ENCODE data around the gene DYSF. TPM values are rescaled to one million over a fixed set of nuclear protein-coding genes. Genes with fewer than 3 reads are reported as not detected.

The DYSF gene
- total RNA-seq, 1 experiment from 2014 or later: 0.31 TPM

GRCh38 chr2:71589763-71590162, 136.4 kb downstream of the DYSF start:
- POLR2A ChIA-PET: interaction anchor here (0.5 to 0.6 kb wide), 2 partner anchors 1164 to 1702 kb away, joined by 3 read pairs; no protein-coding TSS in a partner anchor
- ATAC-seq: no peak

DNA sequence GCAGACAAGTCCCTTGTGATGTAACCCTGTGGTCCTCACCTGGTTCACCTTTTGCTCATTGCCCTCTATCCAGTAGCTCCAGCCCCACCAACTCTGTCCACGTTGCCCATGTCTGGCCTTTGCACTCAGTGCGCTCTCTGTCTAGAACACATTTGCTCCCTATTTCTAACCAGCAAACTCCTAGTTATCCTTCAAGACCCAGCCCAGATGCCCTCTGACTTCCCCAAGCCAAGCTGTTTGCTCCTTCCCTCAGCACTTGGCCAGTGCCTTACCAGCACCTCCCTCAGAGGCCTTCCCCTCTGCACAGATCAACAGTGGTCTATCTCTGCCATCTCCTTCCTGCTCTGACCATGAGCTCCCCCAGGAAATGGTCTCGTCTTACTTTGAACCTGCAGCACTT, 137.7 kb downstream of the DYSF start:
- in situ Hi-C loops (cut with HindIII; ENCODE audit: low pct_unique_long_range_greater_than_20kb, low sequenced_read_pairs) (no loop called here), intact Hi-C loops (cut with micrococcal nuclease; ENCODE audit: unreplicated experiment) (no loop called here)
- no TSS peak for BruUV-seq (replicated peaks)
- TF ChIP-seq SIN3A (IDR thresholded peaks at IDR 0.05; ENCODE audit: borderline replicate concordance, insufficient read depth, low read depth, low read length) (no peak), TCF7L2 (IDR thresholded peaks at IDR 0.05; ENCODE audit: low read depth, low read length) (no peak), POLR2AphosphoS5 (IDR thresholded peaks at IDR 0.05; ENCODE audit: low read depth, low read length) (no peak)
- TF ChIP-seq, protein P1, sequence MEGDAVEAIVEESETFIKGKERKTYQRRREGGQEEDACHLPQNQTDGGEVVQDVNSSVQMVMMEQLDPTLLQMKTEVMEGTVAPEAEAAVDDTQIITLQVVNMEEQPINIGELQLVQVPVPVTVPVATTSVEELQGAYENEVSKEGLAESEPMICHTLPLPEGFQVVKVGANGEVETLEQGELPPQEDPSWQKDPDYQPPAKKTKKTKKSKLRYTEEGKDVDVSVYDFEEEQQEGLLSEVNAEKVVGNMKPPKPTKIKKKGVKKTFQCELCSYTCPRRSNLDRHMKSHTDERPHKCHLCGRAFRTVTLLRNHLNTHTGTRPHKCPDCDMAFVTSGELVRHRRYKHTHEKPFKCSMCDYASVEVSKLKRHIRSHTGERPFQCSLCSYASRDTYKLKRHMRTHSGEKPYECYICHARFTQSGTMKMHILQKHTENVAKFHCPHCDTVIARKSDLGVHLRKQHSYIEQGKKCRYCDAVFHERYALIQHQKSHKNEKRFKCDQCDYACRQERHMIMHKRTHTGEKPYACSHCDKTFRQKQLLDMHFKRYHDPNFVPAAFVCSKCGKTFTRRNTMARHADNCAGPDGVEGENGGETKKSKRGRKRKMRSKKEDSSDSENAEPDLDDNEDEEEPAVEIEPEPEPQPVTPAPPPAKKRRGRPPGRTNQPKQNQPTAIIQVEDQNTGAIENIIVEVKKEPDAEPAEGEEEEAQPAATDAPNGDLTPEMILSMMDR (IDR thresholded peaks at IDR 0.05): no peak
- TF ChIP-seq, protein P2, sequence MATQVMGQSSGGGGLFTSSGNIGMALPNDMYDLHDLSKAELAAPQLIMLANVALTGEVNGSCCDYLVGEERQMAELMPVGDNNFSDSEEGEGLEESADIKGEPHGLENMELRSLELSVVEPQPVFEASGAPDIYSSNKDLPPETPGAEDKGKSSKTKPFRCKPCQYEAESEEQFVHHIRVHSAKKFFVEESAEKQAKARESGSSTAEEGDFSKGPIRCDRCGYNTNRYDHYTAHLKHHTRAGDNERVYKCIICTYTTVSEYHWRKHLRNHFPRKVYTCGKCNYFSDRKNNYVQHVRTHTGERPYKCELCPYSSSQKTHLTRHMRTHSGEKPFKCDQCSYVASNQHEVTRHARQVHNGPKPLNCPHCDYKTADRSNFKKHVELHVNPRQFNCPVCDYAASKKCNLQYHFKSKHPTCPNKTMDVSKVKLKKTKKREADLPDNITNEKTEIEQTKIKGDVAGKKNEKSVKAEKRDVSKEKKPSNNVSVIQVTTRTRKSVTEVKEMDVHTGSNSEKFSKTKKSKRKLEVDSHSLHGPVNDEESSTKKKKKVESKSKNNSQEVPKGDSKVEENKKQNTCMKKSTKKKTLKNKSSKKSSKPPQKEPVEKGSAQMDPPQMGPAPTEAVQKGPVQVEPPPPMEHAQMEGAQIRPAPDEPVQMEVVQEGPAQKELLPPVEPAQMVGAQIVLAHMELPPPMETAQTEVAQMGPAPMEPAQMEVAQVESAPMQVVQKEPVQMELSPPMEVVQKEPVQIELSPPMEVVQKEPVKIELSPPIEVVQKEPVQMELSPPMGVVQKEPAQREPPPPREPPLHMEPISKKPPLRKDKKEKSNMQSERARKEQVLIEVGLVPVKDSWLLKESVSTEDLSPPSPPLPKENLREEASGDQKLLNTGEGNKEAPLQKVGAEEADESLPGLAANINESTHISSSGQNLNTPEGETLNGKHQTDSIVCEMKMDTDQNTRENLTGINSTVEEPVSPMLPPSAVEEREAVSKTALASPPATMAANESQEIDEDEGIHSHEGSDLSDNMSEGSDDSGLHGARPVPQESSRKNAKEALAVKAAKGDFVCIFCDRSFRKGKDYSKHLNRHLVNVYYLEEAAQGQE (IDR thresholded peaks at IDR 0.05; ENCODE audit: insufficient read depth in 1 of 2, low read depth in 2 of 2, low read length in 1 of 2): no peak
- DNase-seq (ENCODE audit: low read depth, low spot score) (no peak), ATAC-seq (no peak)
- peaks cover 13% of the 10 kb centered on the region for H3K4me1 ChIP-seq (ENCODE audit: control insufficient read depth, insufficient read depth, low read length)
- ChIA-PET CTCF (no interaction called here), POLR2A (no interaction called here)
- no peaks in the 10 kb centered on the region for H3K36me3 ChIP-seq (ENCODE audit: control insufficient read depth, insufficient read depth, low read length)
- H3K9me3 ChIP-seq (ENCODE audit: control insufficient read depth, insufficient read depth, low read depth, low read length): no peaks in the 10 kb centered on the region
- no peak overlapping the region for H3K27ac ChIP-seq (ENCODE audit: low read length)
- H3K4me3 ChIP-seq (ENCODE audit: low read depth in 2 of 2, low read length in 2 of 2): no peak overlapping the region
- H3K27me3 ChIP-seq (ENCODE audit: control insufficient read depth, insufficient read depth, low read length): no peaks in the 10 kb centered on the region

More at GRCh38 chr2:71589763-71590162, 136.4 kb downstream of the DYSF start:
- H3K9me3 ChIP-seq (ENCODE audit: control insufficient read depth, insufficient read depth, low read depth, low read length): no peaks in the 10 kb centered on the region
- intact Hi-C loops (cut with micrococcal nuclease; ENCODE audit: unreplicated experiment): no loop called here
- no TSS peak for BruUV-seq (replicated peaks)
- in situ Hi-C loops (cut with HindIII; ENCODE audit: low pct_unique_long_range_greater_than_20kb, low sequenced_read_pairs): no loop called here
- no peaks in the 10 kb centered on the region for H3K27me3 ChIP-seq (ENCODE audit: control insufficient read depth, insufficient read depth, low read length)
- peaks cover 13% of the 10 kb centered on the region for H3K4me1 ChIP-seq (ENCODE audit: control insufficient read depth, insufficient read depth, low read length)
- no peak for TF ChIP-seq TCF7L2 (IDR thresholded peaks at IDR 0.05; ENCODE audit: low read depth, low read length)
- TF ChIP-seq SIN3A (IDR thresholded peaks at IDR 0.05; ENCODE audit: borderline replicate concordance, insufficient read depth, low read depth, low read length): no peak
- TF ChIP-seq POLR2AphosphoS5 (IDR thresholded peaks at IDR 0.05; ENCODE audit: low read depth, low read length): no peak
- TF ChIP-seq, protein P2 (IDR thresholded peaks at IDR 0.05; ENCODE audit: insufficient read depth in 1 of 2, low read depth in 2 of 2, low read length in 1 of 2): no peak
- TF ChIP-seq, protein P1 (IDR thresholded peaks at IDR 0.05): no peak
- no peak for DNase-seq (ENCODE audit: low read depth, low spot score)
- H3K4me3 ChIP-seq (ENCODE audit: low read depth in 2 of 2, low read length in 2 of 2): no peak overlapping the region
- H3K27ac ChIP-seq (ENCODE audit: low read length): no peak overlapping the region
- H3K36me3 ChIP-seq (ENCODE audit: control insufficient read depth, insufficient read depth, low read length): no peaks in the 10 kb centered on the region
- CTCF ChIA-PET: no interaction called here
